GM21619 (cell line): Measurements from ENCODE around the gene FLVCR2.

Source experiments
- ATAC-seq: cut with Tn5 transposase; IDR thresholded peaks from one replicate; pipeline ENCODE4 v1.9.1; 2021; ENCODE audit not compliant: unreplicated experiment

The FLVCR2 gene, protein sequence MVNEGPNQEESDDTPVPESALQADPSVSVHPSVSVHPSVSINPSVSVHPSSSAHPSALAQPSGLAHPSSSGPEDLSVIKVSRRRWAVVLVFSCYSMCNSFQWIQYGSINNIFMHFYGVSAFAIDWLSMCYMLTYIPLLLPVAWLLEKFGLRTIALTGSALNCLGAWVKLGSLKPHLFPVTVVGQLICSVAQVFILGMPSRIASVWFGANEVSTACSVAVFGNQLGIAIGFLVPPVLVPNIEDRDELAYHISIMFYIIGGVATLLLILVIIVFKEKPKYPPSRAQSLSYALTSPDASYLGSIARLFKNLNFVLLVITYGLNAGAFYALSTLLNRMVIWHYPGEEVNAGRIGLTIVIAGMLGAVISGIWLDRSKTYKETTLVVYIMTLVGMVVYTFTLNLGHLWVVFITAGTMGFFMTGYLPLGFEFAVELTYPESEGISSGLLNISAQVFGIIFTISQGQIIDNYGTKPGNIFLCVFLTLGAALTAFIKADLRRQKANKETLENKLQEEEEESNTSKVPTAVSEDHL

DNA sequence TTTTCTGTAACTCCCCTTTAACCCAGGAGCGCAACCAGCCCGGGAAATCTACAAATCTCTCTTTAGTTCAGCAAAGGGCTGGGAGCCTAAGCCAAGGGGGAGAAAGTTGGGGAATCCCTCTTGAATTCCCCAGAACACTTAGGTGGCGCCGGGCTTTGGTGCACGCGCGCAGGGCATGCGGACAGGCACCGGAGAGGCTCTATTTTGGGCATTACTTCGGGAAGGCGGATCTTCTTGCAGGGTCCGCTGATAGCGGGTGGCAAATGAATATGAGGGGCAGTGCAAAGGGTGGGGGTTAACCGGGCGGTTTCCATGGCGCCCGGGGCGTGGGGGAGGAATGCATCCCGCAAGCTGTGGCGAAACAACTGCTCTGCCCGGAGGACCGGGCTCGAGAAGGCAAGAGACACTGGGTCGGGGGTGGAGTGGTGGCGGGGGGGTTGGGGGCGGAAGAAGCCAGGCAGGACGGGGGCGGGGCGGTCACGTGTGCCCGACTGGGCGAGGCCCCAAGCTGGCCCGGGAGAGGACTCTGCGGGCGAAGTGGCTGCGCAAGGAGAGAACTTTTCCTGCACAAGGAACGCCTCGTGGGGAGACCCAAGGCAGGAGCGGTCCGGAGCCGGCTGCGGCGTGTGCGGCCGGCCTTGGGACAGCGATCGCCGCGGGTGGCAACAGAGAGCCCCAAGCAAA lies at the start of gene FLVCR2:
FLVCR2 (plus strand) TSS at position 519 of the 684 bp plus-strand sequence. CDS start 353 bp downstream, outside the sequence.
- peak; percentile 48 for ATAC-seq

DNA sequence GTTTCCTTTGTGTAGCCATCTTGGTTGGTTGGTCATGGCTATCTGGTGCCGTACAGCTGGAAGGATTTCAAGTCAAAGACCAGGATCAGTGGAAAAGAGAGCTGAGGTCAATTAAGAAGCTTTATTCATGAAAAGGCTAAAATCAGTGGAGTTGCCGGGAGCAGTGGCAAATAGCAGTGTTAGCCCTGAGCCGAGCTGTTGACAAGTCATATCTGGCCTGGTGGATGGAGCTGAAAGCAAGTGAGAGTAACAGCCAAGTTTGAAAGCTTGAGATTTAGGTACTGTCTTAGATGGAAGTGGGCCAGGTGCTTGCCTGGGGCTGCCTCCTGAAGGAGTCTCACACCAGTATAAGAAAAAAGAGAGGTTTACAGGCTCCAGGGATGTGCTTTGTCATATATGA lies 47.2 kb upstream of the FLVCR2 start:
- ATAC-seq = no peak

DNA sequence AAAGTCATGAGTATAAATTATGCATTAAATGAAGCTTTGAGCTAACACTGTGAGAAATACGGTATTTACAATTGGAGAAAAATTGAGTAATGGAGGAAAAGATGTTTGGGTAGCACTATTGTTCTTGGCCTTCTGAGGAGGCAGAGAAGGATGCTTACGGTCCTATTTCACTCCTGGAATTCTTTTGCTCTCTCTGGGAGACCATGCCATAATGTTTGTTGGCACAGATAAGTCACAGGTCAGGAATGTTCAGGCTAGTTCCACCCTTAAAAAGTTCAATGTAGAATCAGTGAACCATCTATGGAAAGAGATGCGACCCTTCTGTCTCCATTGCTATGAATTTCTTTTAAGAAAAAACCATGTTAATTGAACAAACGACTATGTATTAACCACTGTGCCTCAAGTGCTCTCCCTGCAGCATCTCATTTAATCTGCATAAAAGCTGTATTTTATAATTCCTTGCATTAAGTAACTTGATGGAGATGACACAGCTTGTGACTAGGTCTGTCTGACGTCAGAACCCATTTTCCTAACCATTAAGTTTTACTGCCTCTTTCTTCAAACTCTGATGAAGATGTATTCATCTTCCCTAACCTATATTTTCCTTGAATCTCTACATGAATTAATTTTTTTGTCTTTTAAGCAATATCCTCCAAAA lies 46.6 kb upstream of the FLVCR2 start:
- ATAC-seq = no peak

DNA sequence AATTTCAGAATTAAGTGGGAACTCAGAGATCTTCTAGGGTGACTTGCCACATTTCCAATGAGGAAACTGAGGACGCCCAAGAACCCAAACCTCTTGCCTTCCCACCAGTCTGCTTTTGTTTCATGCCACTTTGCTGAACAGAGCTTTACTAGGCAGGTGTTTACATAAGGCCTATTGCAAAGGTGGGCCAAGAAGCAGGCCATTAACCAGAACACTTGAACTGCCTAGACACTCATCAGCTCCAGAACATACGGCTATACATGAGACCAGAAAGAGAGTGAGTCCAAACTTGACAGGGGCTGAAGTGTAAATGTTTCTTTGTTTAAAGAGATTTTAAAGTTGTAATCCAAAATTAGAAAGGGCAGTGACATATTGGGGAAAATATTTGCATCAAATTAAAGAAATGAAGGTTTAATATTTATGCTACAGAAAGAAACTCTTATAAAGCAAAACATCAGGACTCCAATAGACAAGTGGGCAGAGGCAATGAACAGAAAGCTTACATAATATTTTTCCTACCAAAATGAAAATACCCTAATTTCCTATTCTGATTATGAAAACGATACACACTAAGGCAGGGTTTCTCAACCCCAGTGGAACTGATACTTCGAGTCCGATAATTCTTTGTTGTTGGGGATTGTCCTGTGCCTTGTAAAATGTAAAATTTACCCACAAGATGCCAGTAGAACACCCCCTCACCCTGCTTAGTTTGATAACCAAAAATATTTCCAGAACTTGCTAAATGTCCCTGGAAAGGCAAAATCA lies 44.4 kb upstream of the FLVCR2 start:
- ATAC-seq = no peak

DNA sequence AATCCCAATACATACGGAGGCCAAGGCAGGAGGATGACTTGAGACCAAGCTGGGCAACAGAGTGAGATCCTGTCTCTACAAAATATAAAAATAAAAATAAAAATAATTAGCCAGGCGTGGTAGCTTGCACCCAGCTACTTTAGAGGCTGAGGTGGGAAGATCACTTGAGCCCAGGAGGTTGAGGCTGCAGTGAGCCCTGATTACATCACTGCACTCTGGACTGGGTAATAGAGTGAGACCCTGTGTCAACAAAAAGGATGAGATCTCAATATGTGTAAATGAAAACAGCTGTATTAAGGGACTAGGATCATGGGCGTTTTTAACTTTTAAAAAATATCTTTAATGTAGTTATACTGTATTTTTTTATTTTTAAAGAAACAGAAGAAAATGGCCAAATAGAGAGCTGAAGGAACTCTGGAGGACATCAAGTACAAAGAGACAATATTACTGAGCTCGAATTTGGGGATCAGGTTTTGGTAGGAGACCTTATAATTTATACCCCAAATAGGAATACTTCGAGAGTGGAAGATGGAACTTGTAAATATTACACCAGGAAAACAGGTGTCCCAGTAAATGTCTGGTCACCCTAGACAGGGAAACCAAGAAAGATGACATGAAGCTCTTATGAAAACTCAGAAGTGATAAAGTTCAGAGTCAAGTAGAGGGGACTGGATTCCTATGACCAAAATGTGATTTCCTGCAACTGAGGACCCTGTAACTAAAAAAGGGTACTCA lies 43.1 kb upstream of the FLVCR2 start:
- ATAC-seq = no peak

DNA sequence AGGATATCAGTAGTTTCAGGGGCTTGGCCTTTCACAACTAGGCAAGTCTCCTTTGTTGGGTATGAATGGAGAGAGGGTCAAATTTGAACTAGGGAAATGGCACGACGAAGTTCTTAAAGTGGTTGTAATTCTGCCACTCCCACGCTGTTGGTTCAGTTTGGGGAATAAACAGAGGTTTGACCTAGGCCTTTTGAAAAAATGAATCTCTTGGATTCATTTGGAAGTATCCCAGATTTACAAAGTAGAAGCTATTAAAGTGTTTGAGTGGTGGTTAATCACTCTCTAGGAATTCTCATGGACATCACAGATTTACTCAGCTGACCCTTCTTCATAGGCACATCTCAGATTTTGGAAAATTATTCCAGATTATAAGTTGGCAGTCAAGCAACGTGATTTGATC lies 41.3 kb upstream of the FLVCR2 start:
- no peak for ATAC-seq

DNA sequence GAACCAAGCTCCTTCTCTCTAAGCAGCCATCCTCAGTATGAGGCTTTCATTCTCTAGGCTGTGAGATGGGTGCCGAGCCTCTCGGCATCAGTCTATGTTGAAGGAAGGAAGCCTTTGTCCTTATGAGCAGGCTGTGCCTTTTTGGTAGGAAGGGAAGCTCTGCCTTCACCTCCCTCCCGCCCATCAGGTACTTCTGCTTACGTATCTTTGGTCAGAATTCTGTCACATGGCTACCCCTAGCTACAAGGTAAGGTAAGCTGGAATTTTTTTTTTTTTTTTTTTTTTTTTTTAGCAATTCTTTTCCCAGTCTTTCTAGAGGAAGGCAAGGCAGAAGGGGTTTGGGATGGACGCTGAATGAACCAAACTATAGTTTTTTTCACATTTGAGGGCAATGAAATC lies 39.3 kb upstream of the FLVCR2 start:
- ATAC-seq = no peak

DNA sequence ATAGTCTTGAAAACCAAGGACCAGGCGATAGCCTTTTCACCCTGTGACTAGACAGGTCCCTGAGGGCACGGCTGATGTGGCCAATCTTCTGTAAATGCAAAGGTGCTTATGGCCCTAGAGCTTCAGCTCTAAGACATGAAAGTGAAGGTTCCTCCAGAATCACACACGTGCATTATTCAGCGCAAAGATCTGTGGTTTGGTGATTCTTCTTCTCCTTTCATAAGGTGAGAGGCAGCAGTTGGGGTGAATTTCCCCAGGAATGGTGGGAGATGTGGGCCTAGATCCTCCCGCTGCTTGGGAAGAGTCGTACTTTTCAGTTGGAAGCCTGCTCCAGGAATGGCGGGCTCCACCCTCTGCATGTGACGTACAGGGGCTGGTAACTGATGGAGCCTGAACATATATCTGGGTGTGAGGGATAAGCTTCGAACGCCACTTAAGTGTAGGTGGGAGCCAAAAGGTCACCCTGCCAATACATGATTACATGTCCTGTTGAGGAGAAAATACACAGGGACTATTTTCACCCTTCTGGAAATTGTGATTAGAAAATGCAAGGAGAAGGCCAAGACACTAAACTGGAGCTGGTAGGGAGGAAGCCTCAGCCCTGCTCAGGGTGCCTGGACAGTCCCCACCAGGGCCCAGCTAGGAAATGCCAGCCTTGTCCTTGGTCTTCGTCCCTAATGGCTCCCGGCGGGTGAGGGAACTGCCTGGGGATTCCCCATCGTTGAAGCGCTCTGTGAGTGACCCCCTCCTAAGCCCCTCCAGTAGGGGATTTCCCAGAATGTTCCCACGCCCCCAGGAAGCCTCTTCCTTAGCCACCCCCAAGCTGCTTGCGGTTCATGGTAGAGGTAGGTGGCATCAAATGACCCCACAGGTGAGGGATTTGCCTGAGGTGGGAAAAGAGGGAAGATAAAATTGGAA lies 38.6 kb upstream of the FLVCR2 start:
- ATAC-seq = peak; percentile 53

DNA sequence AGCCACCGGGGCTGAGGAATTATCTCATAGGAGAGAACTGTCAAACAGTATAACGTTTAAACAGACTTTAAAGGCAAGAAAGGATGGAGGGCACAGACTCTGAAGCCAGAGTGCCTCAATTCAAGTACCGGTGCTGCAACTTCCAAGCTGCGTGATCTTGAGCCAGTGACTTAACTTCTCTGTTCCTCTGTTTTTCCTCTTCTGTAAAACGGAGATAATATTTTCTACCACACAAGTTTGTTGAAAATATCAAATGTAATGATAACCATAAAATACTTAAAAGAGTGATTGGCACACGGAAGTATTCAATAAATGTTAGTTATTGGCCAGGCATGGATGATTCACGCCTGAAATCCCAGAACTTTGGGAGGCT lies 38.0 kb upstream of the FLVCR2 start:
- no peak for ATAC-seq

DNA sequence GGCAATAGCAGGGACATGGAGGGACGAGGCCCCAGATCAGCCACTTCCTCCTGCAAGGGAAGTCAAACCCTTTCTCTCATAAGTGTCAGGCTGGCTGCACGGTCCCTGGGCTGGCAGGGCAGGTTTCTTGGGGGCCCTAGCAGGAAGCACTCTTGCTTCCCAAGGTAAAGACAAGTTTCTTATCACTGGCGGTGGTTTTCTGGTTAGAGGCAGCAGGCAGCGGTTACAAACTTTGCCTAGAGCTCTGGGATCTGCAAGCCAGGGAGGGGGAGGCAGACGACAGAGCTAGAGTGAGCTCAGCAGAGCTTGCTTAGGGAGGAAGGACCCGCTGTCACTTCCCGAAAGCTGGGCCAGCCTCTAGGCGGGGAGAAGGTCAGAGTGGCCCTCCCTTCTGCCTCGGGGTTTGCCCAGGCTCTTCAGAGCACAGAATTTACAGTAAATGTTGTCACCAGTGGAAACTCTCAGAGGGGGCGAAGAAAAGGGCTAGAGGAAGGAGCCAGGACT lies 35.8 kb upstream of the FLVCR2 start:
- ATAC-seq = peak; percentile 55

DNA sequence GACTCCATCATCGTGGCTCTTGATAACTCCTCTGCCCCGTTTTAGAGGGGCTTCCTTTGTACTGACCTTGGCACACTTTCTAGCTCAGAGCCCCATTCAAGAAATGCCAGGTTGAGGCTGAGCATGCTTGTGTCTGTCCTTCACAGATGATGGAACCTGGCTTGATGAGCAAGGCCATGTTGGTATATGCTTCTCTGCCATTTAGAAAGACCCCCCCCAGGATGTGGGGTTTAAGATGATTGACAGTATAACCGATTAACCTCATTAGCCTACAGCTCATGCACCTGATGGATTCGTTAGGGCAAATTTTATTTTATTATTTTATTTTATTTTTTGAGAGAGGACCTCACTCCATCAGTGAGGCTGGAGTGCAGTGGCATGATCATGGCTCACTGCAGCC lies 35.2 kb upstream of the FLVCR2 start:
- peak; percentile 2 for ATAC-seq

DNA sequence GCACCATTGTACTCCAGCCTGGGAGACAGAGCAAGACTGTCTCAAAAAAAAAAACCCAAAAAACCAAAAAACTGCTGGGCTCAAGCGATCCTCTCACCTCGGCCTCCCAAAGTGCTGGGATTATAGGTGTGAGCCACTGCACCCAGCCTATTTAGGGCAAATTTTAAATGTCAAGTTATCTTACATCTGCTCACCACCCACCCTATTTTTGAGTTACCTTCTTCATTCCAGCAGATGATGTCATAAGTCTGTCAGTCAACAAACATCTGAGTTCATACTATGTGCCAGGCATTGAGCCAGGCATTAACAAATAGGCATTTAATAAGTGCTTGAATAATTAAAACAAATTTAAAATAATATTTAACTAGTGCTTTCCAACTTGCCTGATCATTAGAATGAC lies 34.6 kb upstream of the FLVCR2 start:
- ATAC-seq = no peak

DNA sequence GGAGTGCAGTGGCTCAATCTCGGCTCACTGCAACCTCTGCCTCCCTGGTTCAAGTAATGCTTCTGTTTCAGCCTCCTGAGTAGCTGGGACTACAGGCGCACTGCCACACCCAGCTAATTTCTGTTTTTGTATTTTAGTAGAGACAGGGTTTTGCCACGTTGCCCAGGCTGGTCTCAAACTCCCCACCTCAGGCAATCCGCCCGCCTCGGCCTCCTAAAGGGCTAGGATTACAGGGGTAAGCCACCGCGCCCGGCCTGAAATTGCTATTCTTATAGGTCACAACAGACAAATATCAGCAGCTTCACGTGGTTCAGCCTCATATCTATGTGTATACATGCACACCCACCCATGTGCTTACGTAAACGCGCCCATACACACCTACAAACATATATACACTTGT lies 32.5 kb upstream of the FLVCR2 start:
- ATAC-seq = no peak

DNA sequence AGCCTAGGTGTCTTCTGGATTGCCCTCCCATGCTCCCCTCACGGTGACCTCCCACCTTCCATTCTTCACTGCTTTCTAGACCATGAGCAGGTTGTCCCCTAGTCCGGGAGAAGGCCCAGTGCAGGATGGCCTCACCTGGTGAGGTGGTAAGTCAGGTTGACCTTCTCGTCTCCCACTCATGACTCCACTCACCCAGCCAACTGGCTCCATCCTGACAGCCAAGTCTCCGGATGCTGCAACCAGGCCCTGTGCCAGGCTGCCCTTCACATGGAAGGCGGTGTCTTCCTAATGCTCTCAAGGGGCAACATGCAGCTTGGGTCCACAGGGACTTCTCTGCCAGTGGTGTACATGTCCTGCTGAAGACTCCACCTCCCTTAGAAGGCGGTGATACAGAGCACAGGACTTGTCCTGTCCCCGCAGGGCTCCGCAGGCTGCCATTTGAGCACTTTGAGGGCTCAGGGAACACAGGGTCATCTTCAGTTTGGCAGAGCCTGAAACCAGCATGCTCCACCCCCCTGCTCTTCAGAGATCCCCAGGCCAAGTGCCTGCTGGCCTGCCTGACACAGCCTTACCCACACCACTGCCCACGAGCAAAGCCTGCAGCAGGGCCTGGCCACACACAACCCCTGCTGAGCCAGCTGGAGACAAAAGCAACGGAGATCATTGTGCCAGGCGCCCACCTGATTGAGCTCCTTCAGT lies 30.7 kb upstream of the FLVCR2 start:
- ATAC-seq = no peak

DNA sequence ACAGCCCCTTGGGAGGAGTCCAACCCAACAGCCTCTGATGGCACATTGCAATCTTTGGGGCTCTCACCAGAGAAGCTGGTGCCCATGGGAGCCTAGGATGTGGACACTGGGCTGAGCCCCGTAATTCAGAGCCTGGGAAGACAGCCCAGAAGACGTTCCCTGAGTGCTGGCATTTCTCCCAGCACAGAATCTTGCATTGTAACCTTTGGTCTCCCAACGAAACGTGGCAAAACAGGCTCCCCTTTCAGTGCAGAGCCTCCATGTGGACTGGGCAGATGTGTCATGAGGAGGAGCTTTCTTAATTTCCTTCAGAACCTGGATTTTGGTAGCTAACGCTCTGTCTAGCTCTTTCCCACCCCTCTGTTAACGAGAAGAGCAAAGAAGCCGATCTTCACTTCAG lies 29.9 kb upstream of the FLVCR2 start:
- no peak for ATAC-seq

DNA sequence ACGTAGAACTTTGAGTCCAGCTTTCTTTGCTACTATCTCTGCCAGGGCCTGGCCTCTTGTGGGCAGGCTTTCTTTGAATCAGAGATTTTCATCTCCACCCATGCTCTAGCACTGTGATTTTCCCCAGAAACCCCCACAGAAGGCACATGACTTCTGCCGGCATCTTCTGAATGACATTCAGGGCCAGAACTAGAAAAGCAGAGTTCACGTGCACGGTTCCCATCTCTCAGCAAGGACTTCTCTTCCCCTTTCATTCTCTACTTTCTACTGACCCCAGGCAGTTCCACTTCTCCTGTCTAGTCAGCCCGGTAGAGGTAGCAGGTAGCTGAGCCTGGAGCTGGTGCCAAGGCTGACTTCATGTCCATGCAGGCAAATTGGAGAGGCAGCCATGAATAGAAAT lies 29.3 kb upstream of the FLVCR2 start:
- peak; percentile 47 for ATAC-seq

DNA sequence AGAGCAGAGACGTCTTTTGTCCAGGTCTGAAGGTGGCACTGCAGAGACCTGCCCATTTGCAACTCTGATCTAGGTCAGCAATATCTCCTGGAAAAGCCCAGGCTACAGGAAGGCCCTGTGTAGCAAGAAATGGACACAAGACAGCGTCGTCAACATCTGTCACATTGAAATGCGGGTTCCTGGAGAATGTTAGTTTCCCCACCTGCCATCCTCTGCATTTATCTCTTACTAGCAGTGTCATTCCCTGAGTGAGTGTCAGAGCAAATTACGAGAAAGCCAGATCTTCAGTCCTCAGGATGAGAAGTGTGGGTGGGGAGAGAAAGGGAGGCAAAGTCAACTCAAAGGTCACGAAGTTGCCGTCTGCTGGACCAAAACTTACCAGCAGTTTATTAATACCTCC lies 27.4 kb upstream of the FLVCR2 start:
- ATAC-seq = no peak

DNA sequence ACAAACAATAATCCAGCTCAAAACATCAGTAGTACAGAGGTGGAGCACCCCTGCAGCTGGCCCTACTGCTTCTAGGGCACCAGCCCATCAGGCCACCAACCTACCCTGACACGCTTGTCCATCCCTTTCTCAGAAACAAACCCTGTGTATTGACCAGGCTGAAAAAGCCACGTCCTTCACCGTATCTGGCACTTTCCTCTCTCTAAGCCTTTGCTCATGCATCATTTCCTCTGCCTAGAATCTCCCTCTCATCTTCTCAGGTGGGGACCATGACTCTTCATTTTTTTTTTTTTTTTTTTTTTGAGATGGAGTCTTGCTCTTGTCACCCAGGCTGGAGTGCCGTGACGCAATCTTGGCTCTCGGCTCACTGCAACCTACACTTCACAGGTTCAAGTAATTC lies 25.3 kb upstream of the FLVCR2 start:
- no peak for ATAC-seq
